GM18498 (cell line): ENCODE measurements around the gene PRDM5.

Source experiments
- ATAC-seq: cut with Tn5 transposase; IDR thresholded peaks from one replicate; pipeline ENCODE4 v1.9.1; 2021; ENCODE audit warnings: mild to moderate bottlenecking, moderate library complexity; ENCODE audit not compliant: unreplicated experiment

Gene PRDM5

GRCh38 chr4:120826449-120826848 is 96.1 kb downstream of the PRDM5 start:
- no peak for ATAC-seq

GRCh38 chr4:120824946-120825345 is 97.6 kb downstream of the PRDM5 start:
- no peak for ATAC-seq

DNA sequence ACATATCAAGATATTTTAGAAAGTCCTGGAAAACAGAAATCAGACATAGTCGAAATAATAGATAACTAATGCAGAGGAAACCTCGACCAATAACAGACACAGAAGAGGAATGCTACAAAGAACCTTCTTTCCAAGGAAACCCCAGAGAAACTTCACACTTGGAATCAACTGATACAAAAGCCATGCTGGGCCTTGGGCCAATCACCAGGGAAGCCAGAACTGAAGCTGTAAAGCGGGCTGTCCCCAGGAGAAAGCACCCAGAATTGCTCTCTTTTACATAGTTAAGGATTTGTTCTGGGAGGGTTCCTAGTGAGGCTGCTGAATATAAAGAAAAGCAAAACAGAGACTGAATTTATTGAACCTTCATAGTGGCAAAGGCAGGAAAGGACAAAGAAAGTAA is 100.5 kb downstream of the PRDM5 start:
- ATAC-seq, result no peak

GRCh38 chr4:120821029-120821428 is 101.5 kb downstream of the PRDM5 start:
- ATAC-seq, result no peak

- peak; percentile 78 for ATAC-seq
These were observed 102.6 kb downstream of the PRDM5 start for GRCh38 chr4:120819805-120820437.

GRCh38 chr4:120816296-120816965 is 106.1 kb downstream of the PRDM5 start:
- no peak for ATAC-seq

DNA sequence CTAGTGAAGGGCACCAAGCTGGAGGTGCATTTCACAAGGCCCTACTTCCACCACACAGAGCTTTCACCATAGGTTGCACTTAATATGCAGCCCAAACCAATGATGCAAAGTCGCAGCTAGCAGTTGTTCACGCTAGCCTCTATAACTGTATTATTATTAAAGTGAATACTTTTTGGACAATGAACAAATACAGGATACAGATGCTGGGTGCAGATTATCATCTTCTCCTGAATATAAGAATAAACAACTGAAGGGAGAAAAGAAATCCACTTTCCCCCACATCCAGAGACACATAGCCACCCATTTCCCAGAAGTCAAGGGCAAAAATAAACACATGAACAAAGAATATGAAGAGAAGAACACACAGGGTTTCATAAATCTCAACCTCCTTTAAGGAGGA is 107.2 kb downstream of the PRDM5 start:
- no peak for ATAC-seq

DNA sequence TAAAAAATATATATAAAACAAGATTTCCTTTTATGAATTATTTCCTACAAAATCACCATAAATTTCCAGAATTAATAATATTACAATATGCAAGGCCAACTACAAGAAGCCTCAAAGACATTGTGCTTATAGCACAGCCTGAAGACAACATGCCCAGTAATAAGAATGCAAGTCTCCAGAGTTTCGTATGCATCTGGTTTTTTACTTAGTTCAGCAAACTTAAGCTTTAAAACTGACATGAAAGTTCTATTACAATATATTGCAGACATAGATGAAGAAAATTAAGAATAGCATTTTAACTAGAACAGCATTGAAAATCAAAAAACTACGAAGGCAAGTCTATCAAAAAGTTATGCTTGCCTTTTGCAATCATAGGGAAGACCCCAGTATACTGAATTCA is 107.6 kb downstream of the PRDM5 start:
- no peak for ATAC-seq

GRCh38 chr4:120812216-120812615 is 110.3 kb downstream of the PRDM5 start:
- no peak for ATAC-seq

- no peak for ATAC-seq
These were observed 113.0 kb downstream of the PRDM5 start for GRCh38 chr4:120809518-120809917.

DNA sequence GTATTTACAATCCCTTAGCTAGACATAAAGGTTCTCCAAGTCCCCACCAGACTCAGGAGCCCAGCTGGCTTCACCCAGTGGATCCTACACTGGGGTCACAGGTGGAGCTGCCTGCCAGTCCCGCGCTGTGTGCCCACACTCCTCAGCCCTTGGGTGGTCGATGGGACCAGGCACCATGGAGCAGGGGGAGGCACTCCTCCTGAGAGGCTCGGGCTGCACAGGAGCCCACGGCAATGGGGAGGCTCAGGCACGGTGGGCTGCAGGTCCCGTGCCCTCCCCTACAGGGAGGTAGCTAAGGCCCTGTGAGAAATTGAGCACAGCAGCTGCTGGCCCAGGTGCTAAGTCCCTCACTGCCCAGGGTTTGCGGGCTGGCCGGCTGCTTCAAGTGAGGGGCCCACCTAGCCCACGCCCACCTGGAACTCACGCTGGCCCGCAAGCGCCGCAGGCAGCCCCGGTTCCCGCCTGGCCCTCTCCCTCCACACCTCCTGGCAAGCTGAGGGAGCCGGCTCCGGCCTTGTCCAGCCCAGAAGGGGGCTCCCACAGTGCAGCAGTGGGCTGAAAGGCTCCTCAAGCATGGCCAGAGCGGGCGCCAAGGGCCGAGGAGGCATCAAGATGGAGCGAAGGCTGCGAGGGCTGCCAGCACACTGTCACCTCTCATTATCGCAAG is 113.9 kb downstream of the PRDM5 start:
- ATAC-seq, result no peak

DNA sequence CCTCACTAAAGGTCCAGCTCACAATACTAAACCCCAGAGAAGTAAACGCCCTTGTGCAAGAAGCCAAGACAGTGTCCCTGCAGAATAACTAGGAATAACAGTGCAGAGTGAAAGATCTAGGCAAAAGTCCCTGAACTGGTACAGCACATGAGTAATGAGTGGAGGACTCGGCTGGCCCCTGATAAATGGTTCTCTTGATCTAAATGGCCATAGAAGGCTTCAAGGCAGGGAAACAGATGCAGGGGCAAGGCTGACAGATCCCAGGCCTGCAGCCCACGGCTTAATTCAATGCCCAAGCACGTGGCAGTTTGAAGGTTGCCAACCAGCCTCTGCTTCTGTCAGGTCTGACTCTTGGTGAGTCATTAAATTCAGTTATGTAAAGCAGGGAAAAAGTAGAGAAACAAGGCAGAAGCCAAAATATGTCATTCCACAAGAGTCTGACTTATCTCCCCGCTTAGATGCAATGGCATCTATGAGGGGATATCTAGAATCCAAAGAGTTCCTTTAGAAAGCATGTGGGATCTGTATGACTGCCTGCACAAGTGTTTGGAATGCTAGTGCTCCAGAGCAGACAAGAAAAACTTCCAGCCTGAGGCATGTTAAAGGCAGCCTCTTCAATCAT is 121.3 kb downstream of the PRDM5 start:
- no peak for ATAC-seq

- ATAC-seq, result no peak
These were observed 124.0 kb downstream of the PRDM5 start for GRCh38 chr4:120798570-120798969.

DNA sequence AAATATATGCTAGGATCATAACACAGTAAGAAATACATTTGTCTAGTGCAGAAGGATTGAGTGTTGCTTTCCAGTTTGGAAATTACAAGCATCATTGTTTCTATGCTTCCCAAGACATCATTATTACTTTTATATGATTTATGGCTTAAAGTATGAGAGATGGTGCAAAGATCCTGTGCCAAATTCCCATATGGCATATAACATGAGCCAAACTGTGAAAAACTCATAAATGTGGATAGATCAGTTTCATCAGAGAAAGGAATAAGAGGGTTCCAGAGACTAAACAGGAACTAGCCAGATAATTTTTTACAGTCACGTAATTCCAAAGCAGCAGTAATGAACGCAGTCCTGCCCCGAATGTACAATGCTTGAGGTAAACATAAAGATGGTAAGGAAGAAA is 126.3 kb downstream of the PRDM5 start:
- no peak for ATAC-seq

GRCh38 chr4:120785202-120785601 is 137.3 kb downstream of the PRDM5 start:
- no peak for ATAC-seq

GRCh38 chr4:120777459-120777858 is 145.1 kb downstream of the PRDM5 start:
- ATAC-seq, result no peak

- ATAC-seq, result no peak
These were observed 147.1 kb downstream of the PRDM5 start for GRCh38 chr4:120775431-120775830.

DNA sequence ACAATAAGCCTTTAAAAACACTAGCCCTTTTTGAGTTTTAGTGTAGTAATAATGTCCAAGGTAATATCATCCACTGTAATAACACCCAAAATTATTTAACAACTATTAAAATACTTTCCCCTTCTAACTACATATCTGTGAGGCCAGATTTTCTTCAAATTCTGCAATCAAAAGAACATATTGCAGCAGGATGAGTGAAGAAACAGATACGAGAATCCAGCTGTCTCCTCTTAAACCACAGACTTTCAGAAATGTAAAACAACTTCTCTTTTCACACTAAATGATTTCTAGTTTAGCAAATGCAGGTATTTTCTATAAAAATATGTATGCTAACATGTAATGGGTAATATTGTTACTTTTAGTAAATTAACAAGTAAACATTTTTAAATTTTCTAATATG is 148.9 kb downstream of the PRDM5 start:
- peak; percentile 69 for ATAC-seq

GRCh38 chr4:120771907-120772306 is 150.6 kb downstream of the PRDM5 start:
- ATAC-seq, result no peak

DNA sequence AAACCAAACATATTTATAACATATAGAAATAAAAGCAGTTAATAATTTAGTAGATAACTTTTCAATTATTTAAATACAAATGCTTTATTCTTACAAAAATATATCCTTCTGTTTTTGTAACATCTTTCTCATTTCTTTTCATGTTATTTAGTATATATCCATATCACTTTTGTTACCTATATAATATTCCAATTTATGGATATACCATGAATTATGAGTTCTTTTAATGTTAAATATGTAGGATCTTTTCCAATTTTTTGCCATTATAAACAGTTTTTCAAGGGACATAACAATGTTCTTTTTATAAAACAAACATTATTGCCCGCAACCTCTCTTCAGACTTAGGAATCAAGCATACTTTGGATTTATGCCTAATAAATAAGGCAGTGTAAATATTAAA is 151.6 kb downstream of the PRDM5 start:
- no peak for ATAC-seq

GRCh38 chr4:120769227-120769626 is 153.3 kb downstream of the PRDM5 start:
- no peak for ATAC-seq

- peak; percentile 26 for ATAC-seq
These were observed 157.3 kb downstream of the PRDM5 start for GRCh38 chr4:120765260-120765680.
